GM19438 (cell line): Measurements from ENCODE around the gene TBC1D14.
"Not testable (repeated sequence)": the region's sequence is repeated elsewhere in the genome, so short reads cannot be mapped to it uniquely, and the experiment has no call there.

Source experiments
- ATAC-seq: cut with Tn5 transposase; IDR thresholded peaks from one replicate; pipeline ENCODE4 v1.9.1; 2021; ENCODE audit warnings: low read depth; ENCODE audit not compliant: unreplicated experiment

TBC1D14 gene

GRCh38 chr4:6908432-6909112 is 1.1 kb upstream of the TBC1D14 start:
- ATAC-seq: no peak

DNA sequence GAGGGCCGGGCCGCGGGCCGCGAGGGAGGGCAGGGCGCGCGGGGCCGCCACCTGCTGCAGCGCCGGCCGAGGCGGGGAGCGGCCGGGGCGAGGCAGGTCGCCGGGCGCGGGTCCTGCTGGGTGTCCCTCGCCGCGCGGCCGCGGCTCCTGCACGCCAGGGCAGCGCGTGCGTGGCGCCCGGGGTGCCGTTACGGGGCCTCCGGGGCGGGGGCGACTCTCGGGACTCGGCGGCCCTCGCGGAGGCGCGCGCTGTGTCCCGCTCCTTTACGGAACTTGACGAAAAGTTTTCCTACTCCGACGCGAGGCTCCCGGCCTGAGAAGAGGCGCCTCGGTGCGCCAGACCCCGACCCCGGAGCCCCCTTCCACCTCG is 329 bp downstream of the TBC1D14 start:
- peak; percentile 39 for ATAC-seq

- no peak for ATAC-seq
Observed at GRCh38 chr4:6910340-6910959, 824 bp downstream of the TBC1D14 start.

- ATAC-seq: no peak
Observed at GRCh38 chr4:6910960-6911874, 1.6 kb downstream of the TBC1D14 start.

- not testable (repeated sequence) for ATAC-seq
Observed at GRCh38 chr4:6911917-6912316, 2.3 kb downstream of the TBC1D14 start.

DNA sequence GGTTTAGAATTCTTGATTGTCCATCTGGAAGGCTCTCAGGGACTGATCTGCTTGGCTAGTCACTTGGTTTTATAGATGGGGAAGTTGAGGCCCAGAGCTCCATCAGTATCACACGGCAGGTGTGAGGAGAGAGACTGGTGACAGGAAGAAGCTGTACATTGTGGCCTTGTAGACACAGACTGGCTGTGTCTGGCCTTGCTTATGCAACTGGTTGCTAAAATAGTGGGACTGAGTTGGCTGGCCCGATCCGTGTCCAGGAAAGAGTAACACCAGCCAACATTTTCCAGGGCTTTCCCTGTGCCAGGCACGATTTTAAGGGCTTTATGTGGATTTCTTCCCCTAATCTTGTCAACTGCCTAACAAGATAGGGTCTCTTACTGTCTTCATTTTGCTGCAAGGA is 2.8 kb downstream of the TBC1D14 start:
- ATAC-seq: no peak

- ATAC-seq: no peak
Observed at GRCh38 chr4:6913350-6913905, 3.8 kb downstream of the TBC1D14 start.

DNA sequence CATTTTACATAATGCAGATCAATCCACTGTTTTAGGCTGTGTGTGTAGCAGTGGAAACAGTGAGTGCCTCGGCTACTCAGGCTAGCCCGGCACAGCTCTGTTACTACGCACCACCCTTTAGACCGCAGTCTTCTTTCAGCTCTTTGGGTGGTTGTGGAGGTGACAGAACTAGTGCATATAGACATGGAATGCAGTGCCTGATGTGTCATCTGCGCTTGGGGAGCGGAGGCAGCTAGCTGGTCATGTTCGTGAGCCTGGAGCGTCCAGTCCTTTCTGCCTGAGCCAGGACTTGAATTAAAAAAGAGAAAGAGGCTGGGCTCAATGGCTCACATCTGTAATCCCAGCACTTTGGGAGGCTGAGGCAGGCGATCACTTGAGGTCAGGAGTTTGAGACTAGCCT is 4.8 kb downstream of the TBC1D14 start:
- no peak for ATAC-seq

DNA sequence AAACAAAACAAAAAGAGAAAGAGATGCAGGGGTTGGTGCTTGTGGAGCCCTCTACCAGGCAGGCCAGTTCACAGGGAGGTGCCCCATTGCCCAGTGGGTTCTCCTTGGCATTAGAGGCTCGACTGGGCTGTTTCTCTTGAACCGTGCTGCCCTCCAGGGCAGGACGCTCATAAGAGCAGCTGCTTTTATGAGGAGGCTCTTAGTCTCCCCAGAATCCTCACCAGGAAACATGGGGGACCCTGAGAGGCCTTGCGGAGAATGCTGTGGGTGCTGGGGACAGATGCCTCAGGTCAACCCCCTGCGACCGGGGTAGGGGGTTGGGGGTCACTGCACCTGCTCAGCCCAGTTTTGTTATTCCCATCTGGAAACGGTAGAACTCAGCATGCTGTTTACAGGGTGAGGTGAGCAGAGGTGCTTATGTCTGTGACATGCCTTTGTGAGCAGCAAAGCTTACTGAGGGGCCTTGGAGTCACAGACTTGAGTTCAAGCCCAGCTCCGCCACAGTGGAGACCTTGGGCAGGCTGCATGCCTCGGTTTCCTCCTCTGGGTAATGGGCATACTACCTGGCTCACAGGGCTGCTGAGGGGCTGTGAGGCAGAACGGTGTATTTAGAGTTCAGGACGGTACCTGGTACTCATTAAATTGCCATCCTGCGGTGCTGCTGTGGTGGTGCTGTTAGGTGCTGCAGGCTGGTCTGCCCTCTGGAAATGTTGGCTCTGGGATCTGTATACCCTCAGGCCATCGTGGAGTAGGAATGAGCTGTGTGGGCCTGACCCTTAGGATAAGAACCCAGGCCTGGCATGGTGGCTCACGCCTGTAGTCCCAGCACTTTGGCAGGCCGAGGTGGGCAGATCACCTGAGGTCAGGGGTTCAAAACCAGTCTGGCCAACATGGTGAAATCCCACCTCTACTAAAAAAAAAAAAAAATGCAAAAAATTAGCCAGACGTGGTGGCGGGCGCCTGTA is 5.7 kb downstream of the TBC1D14 start:
- ATAC-seq: no peak

GRCh38 chr4:6916069-6916586 is 6.5 kb downstream of the TBC1D14 start:
- no peak for ATAC-seq

- no peak for ATAC-seq
Observed at GRCh38 chr4:6916587-6917460, 7.2 kb downstream of the TBC1D14 start.

- ATAC-seq: no peak
Observed at GRCh38 chr4:6917461-6918271, 8.0 kb downstream of the TBC1D14 start.

DNA sequence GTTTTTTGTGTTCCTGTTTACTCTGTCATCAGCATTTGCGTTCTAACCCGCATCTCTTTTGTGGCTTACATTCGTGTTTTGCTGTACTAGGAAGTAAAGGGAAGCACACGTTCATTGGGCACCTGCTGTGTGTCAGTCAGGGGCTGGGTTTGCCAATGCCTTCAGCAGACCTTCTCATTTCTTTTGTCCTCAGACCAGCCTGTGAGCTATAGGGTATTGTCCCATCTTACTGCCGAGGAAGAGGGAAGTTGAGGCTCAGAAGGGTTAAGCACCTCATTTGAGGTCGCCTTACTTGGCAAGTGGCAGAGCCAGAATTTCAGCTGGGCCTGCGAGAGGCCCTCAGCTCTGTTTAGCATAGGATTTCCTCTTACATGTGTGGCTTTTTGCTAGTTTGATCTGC is 8.7 kb downstream of the TBC1D14 start:
- no peak for ATAC-seq

DNA sequence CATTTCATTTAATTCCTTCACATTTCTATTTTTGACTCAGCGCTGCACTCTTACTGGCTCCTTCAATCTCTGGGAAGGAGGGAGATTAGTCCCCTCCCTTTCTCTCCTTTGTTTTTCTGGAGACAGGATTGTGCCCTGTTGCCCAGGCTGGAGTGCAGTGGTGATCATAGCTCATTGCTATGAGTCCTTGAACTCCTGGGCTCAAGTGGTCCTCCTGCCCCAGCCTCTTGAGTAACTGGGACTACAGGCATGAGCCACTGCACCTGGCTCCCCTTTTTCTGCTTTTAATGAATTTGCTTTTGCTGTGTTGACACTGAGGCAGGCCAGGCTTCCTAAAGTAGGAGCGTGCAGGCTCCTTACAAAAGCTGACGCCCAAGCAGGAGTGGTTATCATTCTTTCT is 10.5 kb downstream of the TBC1D14 start:
- ATAC-seq: no peak

- no peak for ATAC-seq
Observed at GRCh38 chr4:6923507-6923906, 13.9 kb downstream of the TBC1D14 start.

DNA sequence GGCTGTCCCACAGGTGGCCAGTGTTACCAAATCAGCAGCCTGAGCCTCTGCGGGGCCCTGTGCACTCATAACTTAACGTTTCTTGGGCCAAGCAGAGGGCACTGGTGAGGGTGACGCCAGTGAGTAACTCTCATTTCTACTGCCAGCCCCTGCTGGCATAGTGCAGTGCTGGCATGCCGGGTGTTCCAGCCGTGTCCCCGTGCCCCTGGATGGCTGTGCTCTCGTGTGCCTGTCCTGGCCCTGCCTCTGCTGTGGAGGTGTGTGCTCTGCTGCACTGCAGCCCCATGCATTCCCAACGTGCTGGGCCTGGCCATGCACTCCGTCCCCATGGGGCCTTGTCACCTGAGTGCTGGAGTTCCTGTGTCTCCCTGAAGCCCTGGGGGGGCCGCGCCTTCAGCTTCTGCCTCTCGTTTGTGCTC is 14.7 kb downstream of the TBC1D14 start:
- no peak for ATAC-seq

- ATAC-seq: no peak
Observed at GRCh38 chr4:6925357-6925836, 15.8 kb downstream of the TBC1D14 start.

DNA sequence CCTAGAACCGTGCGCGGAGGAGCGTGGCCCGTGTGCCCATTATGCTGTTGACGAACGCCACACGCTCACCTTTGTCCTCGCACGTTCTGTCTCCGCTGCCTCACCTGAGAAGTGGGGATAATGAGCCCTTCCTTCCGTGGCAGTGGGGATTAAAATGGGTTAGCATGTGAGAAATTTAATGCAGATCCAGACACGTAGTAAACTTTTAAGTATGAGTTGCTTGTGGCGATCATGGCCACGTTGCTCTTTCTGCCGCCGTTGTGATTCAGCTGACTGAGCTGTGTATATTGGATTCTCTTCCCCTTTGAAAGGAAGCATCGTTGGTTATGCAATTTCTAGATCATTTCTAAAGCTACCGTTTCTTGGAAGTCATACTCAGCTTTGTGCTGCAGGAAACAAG is 16.5 kb downstream of the TBC1D14 start:
- ATAC-seq: no peak
